GM12878 (cell line): ENCODE data around the gene NDUFAB1. TPM values are rescaled to one million over a fixed set of nuclear protein-coding genes. Genes with fewer than 3 reads are reported as not detected.

Experiments used
- ATAC-seq: fragments of 200-7000 bp; cut with Tn5 transposase; 3 replicates; pipeline ENCODE4 v1.9.1; 2020; ENCODE audit warnings: mild to moderate bottlenecking, moderate library complexity
- BruUV-seq: library from RNA; stranded (reverse); fragments of 400-500 nt; replicated peaks from 2 replicates; lab custom pipeline; 2021; lab: Mats Ljungman, UMichigan
- CTCF ChIA-PET: fragments of 300-600 bp; sonication (Branson Sonifier 250); formaldehyde crosslinking; extraction: SDS; loops from one replicate; lab custom pipeline; 2021; ENCODE audit warnings: inconsistent platforms; lab: Yijun Ruan, JAX
- POLR2A ChIA-PET: fragments of 350-600 bp; formaldehyde crosslinking; extraction: SDS; loops from one replicate; lab custom pipeline; 2021; ENCODE audit warnings: inconsistent platforms; lab: Charles Lee
- RAD21 ChIA-PET: fragments of 300-600 bp; sonication (Branson Sonifier 250); formaldehyde crosslinking; loops from one replicate; lab custom pipeline; 2023; ENCODE audit warnings: antibody characterized with exemption; ENCODE audit not compliant: unreplicated experiment; lab: Charles Lee
- SMC1A ChIA-PET: fragments of 300-600 bp; sonication (Branson Sonifier 250); formaldehyde crosslinking; loops from one replicate; lab custom pipeline; 2023; ENCODE audit not compliant: unreplicated experiment, uncharacterized antibody; lab: Charles Lee
- DNase-seq: peaks from one replicate; pipeline ENCODE4 v3.0.0-alpha.2; 2011; ENCODE audit warnings: low read depth, low spot score
- FAIRE-seq: peaks from 3 replicates; lab custom pipeline; 2011; peaks lifted over from hg19 to GRCh38; lab: Jason Lieb, UNC
- H2AFZ ChIP-seq: 2 replicates; pipeline ENCODE4 v1.6.0; 2011; ENCODE audit warnings: low read depth, low read length, control low read depth; ENCODE audit not compliant: control insufficient read depth
- H3K27ac ChIP-seq: 2 replicates; pipeline ENCODE4 v1.5.1; 2011; ENCODE audit warnings: control low read depth; ENCODE audit not compliant: control insufficient read depth, insufficient read depth
- H3K27me3 ChIP-seq, 2 experiments: replicated peaks in 1 of 2; 2 replicates each; pipeline versions ENCODE4 v1.6.0 to v1.6.1; 2011; ENCODE audit warnings: low read length in 1 of 2; ENCODE audit not compliant: control insufficient read depth in 2 of 2, insufficient read depth in 2 of 2
- H3K36me3 ChIP-seq, 2 experiments: 2 replicates each; pipeline ENCODE4 v1.5.1; 2011; ENCODE audit warnings: low read length in 1 of 2; ENCODE audit not compliant: control insufficient read depth in 2 of 2, insufficient read depth in 2 of 2
- H3K4me1 ChIP-seq: 2 replicates; pipeline ENCODE4 v1.6.1; 2011; ENCODE audit warnings: mild to moderate bottlenecking, low read length, moderate library complexity, mixed read lengths; ENCODE audit not compliant: control insufficient read depth, insufficient read depth
- H3K4me2 ChIP-seq: 2 replicates; pipeline ENCODE4 v1.6.0; 2011; ENCODE audit warnings: control low read depth; ENCODE audit not compliant: control insufficient read depth, insufficient read depth
- H3K4me3 ChIP-seq: fragments of 200-600 bp; sonication (generic); 2 replicates; pipeline ENCODE4 v1.5.1; 2016
- H3K79me2 ChIP-seq: 2 replicates; pipeline ENCODE4 v1.6.0; 2011; ENCODE audit warnings: low read length; ENCODE audit not compliant: control insufficient read depth, insufficient read depth
- H3K9ac ChIP-seq: 2 replicates; pipeline ENCODE4 v1.8.0; 2011; ENCODE audit warnings: low read length, control low read depth, mixed read lengths; ENCODE audit not compliant: control insufficient read depth, insufficient read depth
- H3K9me3 ChIP-seq: replicated peaks from 3 replicates; pipeline ENCODE4 v1.5.1; 2011; ENCODE audit warnings: mild to moderate bottlenecking, low read length; ENCODE audit not compliant: control insufficient read depth, insufficient read depth
- H4K20me1 ChIP-seq: 2 replicates; pipeline ENCODE4 v1.6.0; 2011; ENCODE audit not compliant: control insufficient read depth, insufficient read depth
- FOS ChIP-seq: IDR thresholded peaks from 3 replicates; pipeline ENCODE4 v1.6.1; 2011; ENCODE audit warnings: borderline replicate concordance; ENCODE audit not compliant: insufficient read length; ENCODE audit errors: extremely low read depth
- NR2F1 ChIP-seq: fragments of 450-650 bp; conservative IDR thresholded peaks from 2 replicates; pipeline ENCODE4 v1.6.1; 2017; ENCODE audit warnings: mild to moderate bottlenecking
- PAX8 ChIP-seq: fragments of 450-650 bp; IDR thresholded peaks from 2 replicates; pipeline ENCODE4 v1.6.1; 2017; ENCODE audit warnings: mild to moderate bottlenecking, moderate library complexity
- PML ChIP-seq: IDR thresholded peaks from 2 replicates; pipeline ENCODE4 v1.6.1; 2012; ENCODE audit warnings: low read length, inconsistent platforms
- SIN3A ChIP-seq: IDR thresholded peaks from 2 replicates; pipeline ENCODE4 v1.6.1; 2012; ENCODE audit warnings: low read depth, low read length, improper control_type of control experiment
- ZNF24 ChIP-seq: fragments of 450-650 bp; IDR thresholded peaks from 2 replicates; pipeline ENCODE4 v1.6.1; 2017; ENCODE audit warnings: antibody characterized with exemption, mild to moderate bottlenecking
- WGBS: methylation state at CpG from one replicate; pipeline ENCODE4 v1.1.6; 2016; ENCODE audit warnings: low lambda C conversion rate; ENCODE audit not compliant: insufficient replicate concordance, insufficient coverage; ENCODE audit errors: missing lambda C conversion rate; 5-methylcytosine and 5-hydroxymethylcytosine counted together
- in situ Hi-C: fragments of 300-500 bp; cut with MboI; formaldehyde crosslinking; loops from 9 replicates; pipeline ENCODE4 v1.14.3; 2018; ENCODE audit warnings: mixed read lengths
- intact Hi-C: fragments of 100-400 bp; cut with micrococcal nuclease; formaldehyde crosslinking; loops from one replicate; pipeline ENCODE4 v1.14.2; 2022; ENCODE audit not compliant: unreplicated experiment
- polyA plus RNA-seq, 11 experiments: library from polyadenylated mRNA; depleted of rRNA in 4 of 11; unstranded in 6 of 11; stranded (reverse) in 5 of 11; fragments of >200 nt; fragmentation: Nextera tagmentation in 4 of 11; fragmentation: Illumina TruSeq in 1 of 11; extraction: Ambion mirVana in 4 of 11; extraction: Trizol in 1 of 11; gene quantifications; 1 replicate in 1 of 11; 2 replicates in 10 of 11; pipeline versions ENCODE4 v1.2.1 to v1.2.3, GENCODE V29; 2011 to 2016; ENCODE audit warnings: inconsistent platforms in 2 of 11, missing spikeins in 2 of 11, low read depth in 1 of 11
- total RNA-seq, 4 experiments: library from RNA; depleted of rRNA in 3 of 4; stranded (reverse); fragments of >200 nt in 3 of 4; fragmentation: Illumina TruSeq in 1 of 4; extraction: Trizol in 1 of 4; gene quantifications; 2 replicates each; pipeline versions ENCODE4 v1.2.1 to v1.2.3, GENCODE V29; 2013 to 2021
- TF ChIP-seq, protein P1 (sequence below): fragments of 450-650 bp; IDR thresholded peaks from 2 replicates; pipeline ENCODE4 v1.6.1; 2017; ENCODE audit warnings: borderline replicate concordance
- TF ChIP-seq, protein P2 (sequence below): fragments of 450-650 bp; formaldehyde crosslinking; IDR thresholded peaks from 2 replicates; pipeline ENCODE4 v1.4.0; 2022; ENCODE audit warnings: mild to moderate bottlenecking, moderate library complexity

NDUFAB1 gene
- total and polyA plus RNA-seq, 10 of the 15 experiments (the other 5 are each of a cell fraction or from before 2014, with no cell fraction given), result 79.9 to 584 (median 231) TPM

DNA sequence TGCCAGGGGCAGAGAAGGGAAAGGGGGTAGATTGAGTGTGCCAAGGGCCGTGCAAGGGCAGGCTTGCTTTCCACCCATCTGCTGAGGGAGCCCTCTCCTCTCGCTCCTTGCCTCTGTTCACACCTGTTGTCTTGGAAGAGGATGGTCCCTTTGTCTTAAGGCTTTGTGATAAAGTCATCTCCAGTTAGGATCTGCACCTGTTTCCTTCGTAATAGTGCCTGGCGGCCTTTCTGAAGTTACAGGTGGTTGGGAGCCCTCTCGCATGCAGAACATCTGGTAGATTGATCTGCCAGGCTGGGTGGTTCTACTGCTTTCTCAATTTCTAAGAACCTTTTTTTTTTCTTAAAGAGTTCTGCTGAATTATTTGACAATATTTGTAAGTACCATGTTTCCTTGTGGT is 22.3 kb downstream of the NDUFAB1 start:
- POLR2A ChIA-PET, result no interaction called here
- DNase-seq (no peak), FAIRE-seq (no peak), ATAC-seq (no peak)
- H3K27ac ChIP-seq, result no peak overlapping the region
- H3K27me3 ChIP-seq, result no peaks in the 10 kb centered on the region
- peaks cover 14% of the 10 kb centered on the region for H3K4me1 ChIP-seq
- H3K9me3 ChIP-seq, result no peaks in the 10 kb centered on the region
- no peaks in the 10 kb centered on the region for H4K20me1 ChIP-seq
- BruUV-seq, result no TSS peak
- SMC1A ChIA-PET, result no interaction called here
- RAD21 ChIA-PET, result no interaction called here
- TF ChIP-seq, protein P1, sequence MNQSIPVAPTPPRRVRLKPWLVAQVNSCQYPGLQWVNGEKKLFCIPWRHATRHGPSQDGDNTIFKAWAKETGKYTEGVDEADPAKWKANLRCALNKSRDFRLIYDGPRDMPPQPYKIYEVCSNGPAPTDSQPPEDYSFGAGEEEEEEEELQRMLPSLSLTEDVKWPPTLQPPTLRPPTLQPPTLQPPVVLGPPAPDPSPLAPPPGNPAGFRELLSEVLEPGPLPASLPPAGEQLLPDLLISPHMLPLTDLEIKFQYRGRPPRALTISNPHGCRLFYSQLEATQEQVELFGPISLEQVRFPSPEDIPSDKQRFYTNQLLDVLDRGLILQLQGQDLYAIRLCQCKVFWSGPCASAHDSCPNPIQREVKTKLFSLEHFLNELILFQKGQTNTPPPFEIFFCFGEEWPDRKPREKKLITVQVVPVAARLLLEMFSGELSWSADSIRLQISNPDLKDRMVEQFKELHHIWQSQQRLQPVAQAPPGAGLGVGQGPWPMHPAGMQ, result no peak
- intact Hi-C loops, result no loop called here
- H3K79me2 ChIP-seq, result no peaks in the 10 kb centered on the region
- H3K4me2 ChIP-seq, result no peak overlapping the region
- peaks cover 3 to 20% of the 10 kb centered on the region in 2 experiments for H3K36me3 ChIP-seq
- 84% methylated on average over 5 of the region's 5 CpGs for WGBS
- CTCF ChIA-PET, result no interaction called here
- in situ Hi-C loops, result no loop called here
- H2AFZ ChIP-seq, result no peak overlapping the region
- H3K9ac ChIP-seq, result no peak overlapping the region
- no peak overlapping the region for H3K4me3 ChIP-seq

DNA sequence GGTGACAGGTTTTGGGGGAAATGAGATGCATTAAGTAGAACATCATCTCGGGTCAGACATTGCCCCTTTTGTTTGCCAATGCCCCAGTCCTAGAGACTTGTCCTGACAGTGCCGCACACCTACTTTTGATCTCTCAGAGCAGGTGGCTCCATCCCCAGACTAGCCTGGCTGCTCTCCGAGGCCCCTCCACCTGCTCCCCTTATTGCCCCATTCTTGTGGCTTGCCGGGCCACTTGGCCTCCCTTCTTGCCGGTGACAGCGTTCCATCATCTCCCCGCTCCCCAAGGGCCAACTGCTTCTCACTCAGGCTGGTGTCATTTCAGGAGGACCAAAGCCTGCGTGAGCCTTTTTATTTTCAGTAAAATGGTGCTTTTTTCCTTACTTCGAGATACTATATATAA is 23.7 kb downstream of the NDUFAB1 start:
- ChIA-PET POLR2A (no interaction called here), RAD21 (no interaction called here), SMC1A (no interaction called here), CTCF (interaction anchor here (0.6 kb wide), 1 partner anchor 13 kb away, joined by 3 read pairs; no protein-coding TSS in a partner anchor)
- H3K4me1 ChIP-seq, result peaks cover 14% of the 10 kb centered on the region
- no peaks in the 10 kb centered on the region for H3K9me3 ChIP-seq
- H3K4me3 ChIP-seq, result no peak overlapping the region
- no peak overlapping the region for H2AFZ ChIP-seq
- H3K79me2 ChIP-seq, result no peaks in the 10 kb centered on the region
- H3K4me2 ChIP-seq, result no peak overlapping the region
- H3K27me3 ChIP-seq, result no peaks in the 10 kb centered on the region
- DNase-seq, result no peak
- in situ Hi-C loops (no loop called here), intact Hi-C loops (no loop called here)
- no peak overlapping the region for H3K27ac ChIP-seq
- no peak overlapping the region for H3K9ac ChIP-seq
- TF ChIP-seq SIN3A (no peak), PAX8 (no peak), NR2F1 (no peak), FOS (no peak), PML (no peak), ZNF24 (no peak)
- TF ChIP-seq, protein P2, sequence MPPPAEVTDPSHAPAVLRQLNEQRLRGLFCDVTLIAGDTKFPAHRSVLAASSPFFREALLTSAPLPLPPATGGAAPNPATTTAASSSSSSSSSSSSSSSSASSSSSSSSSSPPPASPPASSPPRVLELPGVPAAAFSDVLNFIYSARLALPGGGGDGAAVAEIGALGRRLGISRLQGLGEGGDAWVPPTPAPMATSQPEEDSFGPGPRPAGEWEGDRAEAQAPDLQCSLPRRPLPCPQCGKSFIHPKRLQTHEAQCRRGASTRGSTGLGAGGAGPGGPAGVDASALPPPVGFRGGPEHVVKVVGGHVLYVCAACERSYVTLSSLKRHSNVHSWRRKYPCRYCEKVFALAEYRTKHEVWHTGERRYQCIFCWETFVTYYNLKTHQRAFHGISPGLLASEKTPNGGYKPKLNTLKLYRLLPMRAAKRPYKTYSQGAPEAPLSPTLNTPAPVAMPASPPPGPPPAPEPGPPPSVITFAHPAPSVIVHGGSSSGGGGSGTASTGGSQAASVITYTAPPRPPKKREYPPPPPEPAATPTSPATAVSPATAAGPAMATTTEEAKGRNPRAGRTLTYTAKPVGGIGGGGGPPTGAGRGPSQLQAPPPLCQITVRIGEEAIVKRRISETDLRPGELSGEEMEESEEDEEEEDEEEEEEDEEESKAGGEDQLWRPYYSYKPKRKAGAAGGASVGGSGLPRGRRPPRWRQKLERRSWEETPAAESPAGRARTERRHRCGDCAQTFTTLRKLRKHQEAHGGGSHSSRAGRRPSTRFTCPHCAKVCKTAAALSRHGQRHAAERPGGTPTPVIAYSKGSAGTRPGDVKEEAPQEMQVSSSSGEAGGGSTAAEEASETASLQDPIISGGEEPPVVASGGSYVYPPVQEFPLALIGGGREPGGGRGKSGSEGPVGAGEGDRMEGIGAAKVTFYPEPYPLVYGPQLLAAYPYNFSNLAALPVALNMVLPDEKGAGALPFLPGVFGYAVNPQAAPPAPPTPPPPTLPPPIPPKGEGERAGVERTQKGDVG (CRISPR knock-in tag), result no peak
- no peaks in the 10 kb centered on the region for H4K20me1 ChIP-seq
- no TSS peak for BruUV-seq
- 97% methylated on average over 9 of the region's 9 CpGs for WGBS
- H3K36me3 ChIP-seq, result peaks cover 3 to 26% of the 10 kb centered on the region in 2 experiments
- no peak for FAIRE-seq
- no peak for ATAC-seq
